T47D (cell line): ENCODE data around the gene ARHGAP8.

Experiments
- DNase-seq, 2 experiments: peaks; one replicate each; pipeline versions ENCODE4 v3.0.0 to v3.0.0-alpha.2; 2011 to 2012; ENCODE audit warnings: low read depth in 1 of 2, low spot score in 1 of 2
- JUND ChIP-seq: IDR thresholded peaks from 2 replicates; pipeline ENCODE4 v1.6.1; 2012; ENCODE audit warnings: low read depth
- in situ Hi-C: cut with HindIII; loops from 2 replicates; pipeline ENCODE4 v1.10.0; 2016; ENCODE audit warnings: low sequenced_read_pairs, low pct_unique_long_range_greater_than_20kb

The ARHGAP8 gene

GRCh38 chr22:44811141-44811540 is 58.8 kb downstream of the ARHGAP8 start:
- TF ChIP-seq JUND = no peak
- DNase-seq = no peak
- in situ Hi-C loops = no loop called here

- no peak for TF ChIP-seq JUND
- no peak for DNase-seq
- in situ Hi-C loops = no loop called here
These were observed 61.0 kb downstream of the ARHGAP8 start for GRCh38 chr22:44813416-44813815.

DNA sequence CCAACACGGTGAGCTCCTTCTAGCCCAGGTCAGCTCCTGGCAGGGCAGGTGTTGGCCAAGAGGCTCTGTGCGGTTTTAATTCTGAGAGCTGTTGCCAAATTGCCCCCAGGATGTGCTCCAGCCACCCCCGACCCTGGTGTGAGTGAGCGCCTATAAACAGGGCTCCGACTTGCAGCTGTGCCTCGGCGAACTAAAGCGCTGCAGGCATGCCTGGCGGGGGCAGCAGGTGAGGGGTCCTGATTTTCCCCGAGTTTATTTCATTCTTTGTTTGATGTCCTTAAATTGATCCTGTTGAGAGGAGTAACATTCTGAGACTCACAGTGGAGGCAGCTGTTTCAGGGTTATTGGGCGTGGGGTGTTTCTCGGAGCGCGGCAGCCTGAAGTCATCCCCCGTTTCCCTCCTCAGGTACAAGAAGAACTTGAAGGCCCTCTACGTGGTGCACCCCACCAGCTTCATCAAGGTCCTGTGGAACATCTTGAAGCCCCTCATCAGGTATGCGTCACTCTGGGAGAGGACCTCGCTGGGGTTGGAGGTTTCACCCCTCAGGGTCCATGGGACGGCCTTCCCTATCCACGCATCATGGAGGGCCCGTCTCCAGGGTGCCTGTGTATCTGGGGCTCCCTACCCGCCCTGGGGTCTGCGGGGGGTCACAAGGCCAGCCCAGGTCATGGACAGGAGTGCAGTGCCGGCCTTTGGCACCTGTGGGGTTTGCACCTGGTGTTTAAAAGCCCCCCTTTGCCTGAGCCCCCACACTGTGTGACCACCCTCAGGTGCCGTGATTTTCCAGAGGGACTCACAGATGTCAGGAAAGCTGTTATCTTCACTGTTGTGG is 62.1 kb downstream of the ARHGAP8 start:
- no peak for TF ChIP-seq JUND
- in situ Hi-C loops = no loop called here
- DNase-seq = no peak

DNA sequence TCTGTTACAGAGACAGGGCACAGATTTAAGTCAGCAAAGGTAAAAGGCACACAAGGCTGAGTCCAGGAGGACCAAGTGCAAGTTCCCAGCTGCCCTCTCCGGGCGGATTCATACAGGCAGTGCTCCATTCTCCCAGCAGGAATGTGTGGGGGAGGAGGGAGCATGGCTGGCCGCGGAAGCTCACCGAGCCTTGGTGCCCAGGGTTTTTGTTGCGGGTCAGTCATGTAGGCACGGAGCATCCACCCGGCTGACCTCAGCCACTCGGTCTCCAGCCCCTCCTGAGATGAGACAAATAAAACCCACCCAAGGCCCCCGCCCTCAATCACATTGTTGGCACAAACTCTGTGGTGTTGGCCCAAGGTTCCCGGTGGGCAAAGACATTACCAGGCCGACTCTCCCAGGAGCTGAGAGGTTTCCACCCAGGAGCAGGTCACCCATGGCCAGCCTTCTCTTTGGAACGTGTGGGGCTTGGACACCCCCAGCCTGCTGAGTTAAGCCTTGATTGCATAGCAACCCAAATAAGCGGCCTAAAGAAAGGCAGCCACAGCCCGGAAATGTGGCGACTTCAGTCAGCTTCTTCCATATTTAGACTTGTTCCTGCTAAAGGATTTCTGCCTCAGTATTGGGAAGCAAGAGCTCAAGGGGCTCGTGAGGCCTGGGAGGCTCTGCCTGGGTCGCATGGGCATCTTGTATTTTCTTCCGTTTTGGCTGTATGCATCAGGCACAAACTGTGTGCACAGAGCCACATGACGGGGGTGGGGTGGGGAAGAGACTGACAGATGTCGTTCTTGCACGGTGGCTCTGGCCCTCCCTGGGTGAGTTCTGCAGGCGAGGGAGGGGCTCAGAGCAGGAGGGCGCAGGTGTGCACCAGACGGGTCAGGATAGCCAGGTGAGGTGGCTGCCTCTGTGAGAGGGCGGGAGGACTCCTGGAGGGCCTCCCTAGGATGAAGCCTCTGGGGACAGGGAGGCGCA is 63.0 kb downstream of the ARHGAP8 start:
- no peak for DNase-seq
- TF ChIP-seq JUND = no peak
- in situ Hi-C loops = no loop called here

- in situ Hi-C loops = no loop called here
- TF ChIP-seq JUND = no peak
- DNase-seq = no peak
These were observed 63.8 kb downstream of the ARHGAP8 start for GRCh38 chr22:44816141-44816540.

DNA sequence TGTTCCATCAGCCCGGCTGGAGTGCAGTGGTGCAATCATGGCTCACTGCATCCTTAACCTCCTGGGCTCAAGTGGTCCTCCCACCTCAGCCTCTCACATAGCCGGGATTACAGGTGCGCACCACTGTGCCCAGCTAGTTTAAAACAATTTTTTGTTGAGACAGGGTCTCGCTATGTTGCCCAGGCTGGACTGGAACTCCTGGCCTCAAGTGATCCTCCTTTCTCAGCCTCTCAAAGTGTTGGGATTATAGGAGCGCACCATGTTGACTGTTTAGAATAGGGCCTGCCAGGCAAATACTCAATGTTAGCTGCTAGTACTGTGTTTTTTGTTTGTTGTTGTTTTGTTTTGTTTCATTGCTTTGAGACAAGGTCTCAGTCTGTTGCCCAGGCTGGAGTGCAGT is 66.4 kb downstream of the ARHGAP8 start:
- DNase-seq = no peak
- in situ Hi-C loops = no loop called here
- no peak for TF ChIP-seq JUND

DNA sequence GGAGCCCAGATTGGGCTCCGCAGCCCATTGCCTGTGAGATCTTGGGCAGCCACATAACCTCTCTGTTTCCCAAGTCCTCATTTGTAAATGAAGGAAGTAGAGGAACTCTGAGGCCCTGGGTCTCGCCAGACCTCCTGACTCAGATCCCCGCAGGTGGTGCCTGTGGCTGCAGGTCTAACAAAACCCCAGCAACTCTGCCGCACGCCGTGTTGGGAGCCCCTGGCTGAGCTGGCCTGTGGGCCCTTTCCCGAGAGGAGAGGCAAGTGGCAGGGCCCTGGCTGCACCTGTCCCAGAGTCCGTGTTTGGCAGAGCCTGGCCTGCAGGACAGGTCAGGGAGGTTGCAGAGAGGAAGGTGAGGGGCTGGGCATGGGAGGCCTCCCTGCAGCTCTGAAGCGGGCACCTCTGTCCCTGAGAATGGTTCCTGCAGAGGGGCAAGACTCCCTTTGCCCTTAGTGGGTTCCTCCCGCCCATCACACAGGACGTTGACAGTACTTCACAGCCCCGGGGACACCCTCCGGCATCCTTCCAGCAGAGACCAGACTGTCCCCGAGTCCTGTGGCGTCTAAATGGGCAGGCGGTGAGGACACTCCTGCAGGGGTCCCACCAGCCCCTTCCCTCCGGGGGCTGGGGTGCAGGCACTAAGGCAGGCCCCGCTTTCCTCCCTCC is 67.7 kb downstream of the ARHGAP8 start:
- TF ChIP-seq JUND = no peak

GRCh38 chr22:44821741-44822475 is 69.5 kb downstream of the ARHGAP8 start:
- in situ Hi-C loops = no loop called here
- TF ChIP-seq JUND = no peak
- no peak for DNase-seq

More for the DNA sequence above, 67.7 kb downstream of the ARHGAP8 start:
- in situ Hi-C loops = no loop called here
- DNase-seq = no peak

DNA sequence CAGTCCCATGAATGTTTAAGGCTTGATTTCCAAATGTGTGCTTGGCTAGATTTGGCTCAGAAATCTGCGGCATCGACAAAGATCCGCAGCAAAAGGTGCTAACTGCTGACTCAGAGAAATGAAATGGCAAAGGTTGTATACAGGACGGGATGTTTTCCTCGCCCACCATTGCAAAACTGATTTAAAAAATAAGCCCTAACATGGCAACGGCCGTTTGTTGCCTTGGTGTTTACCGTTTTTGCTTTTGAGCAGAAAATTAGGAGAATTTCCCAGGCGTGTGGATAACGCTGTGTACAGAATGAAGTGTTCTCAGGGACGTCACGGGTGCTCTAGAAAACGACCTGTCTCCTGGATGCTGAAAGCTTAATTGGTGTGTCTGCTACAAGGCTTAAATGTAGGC is 70.2 kb downstream of the ARHGAP8 start:
- TF ChIP-seq JUND = no peak
- DNase-seq = no peak
- in situ Hi-C loops = no loop called here

GRCh38 chr22:44823396-44823795 is 71.0 kb downstream of the ARHGAP8 start:
- no peak for TF ChIP-seq JUND
- in situ Hi-C loops = no loop called here
- no peak for DNase-seq

DNA sequence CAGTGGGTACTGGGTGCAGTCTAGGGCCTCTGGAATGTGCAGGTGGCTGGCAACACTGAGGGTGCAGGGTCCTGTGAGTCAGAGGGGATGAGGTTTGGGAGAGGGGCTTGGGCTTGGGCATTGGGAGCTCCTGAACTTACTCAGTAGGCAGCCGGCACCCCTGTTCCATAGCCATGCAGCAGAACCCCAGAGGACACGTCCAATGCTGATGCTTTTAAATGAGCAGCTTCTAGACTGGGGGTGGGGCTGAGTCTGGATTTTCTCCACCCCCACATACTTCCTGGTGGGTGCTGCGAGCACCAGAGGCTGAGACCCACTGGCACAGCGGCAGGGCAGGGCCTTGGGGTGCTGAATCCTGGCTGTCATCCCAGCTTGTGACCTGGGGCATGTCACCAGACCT is 71.4 kb downstream of the ARHGAP8 start:
- in situ Hi-C loops = no loop called here
- no peak for DNase-seq
- no peak for TF ChIP-seq JUND

GRCh38 chr22:44824271-44824670 is 71.9 kb downstream of the ARHGAP8 start:
- in situ Hi-C loops = no loop called here
- no peak for TF ChIP-seq JUND

More at GRCh38 chr22:44824271-44824670, 71.9 kb downstream of the ARHGAP8 start:
- DNase-seq = no peak
